HG02852 (cell line): ENCODE measurements around the gene EXOSC5.
"Not testable (repeated sequence)": the region's sequence is repeated elsewhere in the genome, so short reads cannot be mapped to it uniquely, and the experiment has no call there.

Experiments
- ATAC-seq: cut with Tn5 transposase; IDR thresholded peaks from one replicate; pipeline ENCODE4 v1.9.1; 2021; ENCODE audit warnings: mild to moderate bottlenecking, moderate library complexity; ENCODE audit not compliant: unreplicated experiment

EXOSC5 gene

GRCh38 chr19:41351339-41352245 lies 45.6 kb downstream of the EXOSC5 start:
- ATAC-seq: no peak

- no peak for ATAC-seq
Measured at GRCh38 chr19:41350735-41351338, 46.3 kb downstream of the EXOSC5 start.

GRCh38 chr19:41346916-41347315 lies 50.2 kb downstream of the EXOSC5 start:
- not testable (repeated sequence) for ATAC-seq

GRCh38 chr19:41344162-41344561 lies 53.0 kb downstream of the EXOSC5 start:
- no peak for ATAC-seq

GRCh38 chr19:41341669-41342490 lies 55.3 kb downstream of the EXOSC5 start:
- no peak for ATAC-seq

GRCh38 chr19:41339936-41340335 lies 57.2 kb downstream of the EXOSC5 start:
- ATAC-seq: no peak
